ENCODE measurements around the gene DESI1. TPM values are rescaled to one million over a fixed set of nuclear protein-coding genes. Genes with fewer than 3 reads are reported as not detected.
A peak's percentile ranks its signal among the peaks of the same experiment; 100 is the strongest.

Gene DESI1
- total RNA-seq, 2 experiments from 2014 or later = 48.0 to 55.1 TPM

DNA sequence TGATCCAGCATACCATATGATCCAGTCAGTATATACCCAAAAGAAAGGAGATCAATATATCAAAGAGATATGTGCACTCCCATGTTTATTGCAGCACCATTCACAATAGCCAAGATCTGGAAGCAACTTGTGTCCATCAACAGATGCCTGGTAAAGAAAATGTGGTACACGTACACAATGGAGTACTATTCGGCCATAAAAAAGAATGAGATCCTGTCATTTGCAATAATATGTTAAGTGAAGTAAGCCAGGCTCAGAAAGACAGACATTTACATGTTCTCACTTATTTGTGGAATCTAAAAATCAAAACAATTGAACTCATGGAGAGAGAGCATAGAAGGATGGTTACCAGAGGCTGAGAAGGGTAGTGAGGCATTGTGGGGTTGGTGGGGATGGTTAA, 40.9 kb upstream of the DESI1 start:
- DNase-seq (no peak), ATAC-seq (no peak)
- Mint-ChIP-seq H3K9me3 (no peaks in the 10 kb centered on the region), H3K27me3 (no peaks in the 10 kb centered on the region), H3K27ac (no peak overlapping the region), H3K36me3 (ENCODE audit: low read depth) (peaks cover 61% of the 10 kb centered on the region), H3K4me3 (no peak overlapping the region), H3K4me1 (ENCODE audit: low read depth) (peaks cover 3% of the 10 kb centered on the region)
- ChIA-PET POLR2A (interaction anchor here (0.7 kb wide), 1 partner anchor 40 kb away, joined by 5 read pairs; the partner anchor contains the start of gene XRCC6), CTCF (no interaction called here)
- TF ChIP-seq CTCF (IDR thresholded peaks at IDR 0.05) = no peak
- intact Hi-C loops (cut with micrococcal nuclease) = no loop called here

GRCh38 chr22:41661088-41661487, 40.2 kb upstream of the DESI1 start:
- intact Hi-C loops (cut with micrococcal nuclease) = no loop called here
- H3K36me3 Mint-ChIP-seq (ENCODE audit: low read depth) = peaks cover 62% of the 10 kb centered on the region
- no peak overlapping the region for H3K27ac Mint-ChIP-seq

DNA sequence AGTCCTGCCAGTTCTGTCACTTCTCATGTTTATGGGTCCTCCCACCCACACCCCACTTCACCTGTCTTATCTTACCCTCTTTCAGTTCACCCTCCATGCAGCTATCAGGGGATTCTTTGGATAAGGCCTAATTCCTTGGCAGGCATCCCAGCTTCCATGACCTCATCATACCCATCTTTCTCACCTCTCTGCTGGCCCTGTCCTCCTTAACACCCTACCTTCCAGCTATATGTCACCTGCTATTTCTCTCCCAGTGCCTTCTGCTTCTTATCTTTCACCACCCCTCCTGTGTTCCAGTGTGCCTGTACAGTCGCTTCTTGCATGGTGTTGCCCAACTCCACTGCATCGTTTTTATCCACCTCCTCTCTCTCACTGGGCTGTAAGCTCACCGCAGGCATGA, 39.6 kb upstream of the DESI1 start:
- peaks cover 63% of the 10 kb centered on the region for H3K36me3 Mint-ChIP-seq (ENCODE audit: low read depth)
- no peaks in the 10 kb centered on the region for H3K9me3 Mint-ChIP-seq
- H3K4me3 Mint-ChIP-seq = no peak overlapping the region
- TF ChIP-seq CTCF (IDR thresholded peaks at IDR 0.05) = no peak
- intact Hi-C loops (cut with micrococcal nuclease) = no loop called here
- ATAC-seq = no peak
- DNase-seq = no peak
- POLR2A ChIA-PET = interaction anchor here (1.3 to 1.6 kb wide), 4 partner anchors 9 to 39 kb away, joined by 3 to 4 read pairs (median 4); partner anchors contain the start of genes DESI1, SNU13 and XRCC6
- no peaks in the 10 kb centered on the region for H3K4me1 Mint-ChIP-seq (ENCODE audit: low read depth)
- CTCF ChIA-PET = interaction anchor here (1.9 to 3.0 kb wide), 2 partner anchors 18 to 37 kb away, joined by 4 to 10 read pairs; no protein-coding TSS in a partner anchor
- H3K27me3 Mint-ChIP-seq = no peaks in the 10 kb centered on the region
- peak overlapping the region; percentile 55 for H3K27ac Mint-ChIP-seq

More at GRCh38 chr22:41661088-41661487, 40.2 kb upstream of the DESI1 start:
- Mint-ChIP-seq H3K9me3 (no peaks in the 10 kb centered on the region), H3K27me3 (no peaks in the 10 kb centered on the region), H3K4me3 (no peak overlapping the region), H3K4me1 (ENCODE audit: low read depth) (no peaks in the 10 kb centered on the region)
- ATAC-seq (no peak), DNase-seq (no peak)
- ChIA-PET POLR2A (interaction anchor here (0.7 to 1.6 kb wide), 3 partner anchors 22 to 39 kb away, joined by 4 to 5 read pairs (median 4); partner anchors contain the start of genes SNU13 and XRCC6), CTCF (interaction anchor here (3.0 kb wide), 1 partner anchor 36 kb away, joined by 10 read pairs; no protein-coding TSS in a partner anchor)
- no peak for TF ChIP-seq CTCF (IDR thresholded peaks at IDR 0.05)

- ChIA-PET CTCF (interaction anchor here (1.9 to 3.0 kb wide), 2 partner anchors 19 to 37 kb away, joined by 4 to 10 read pairs; no protein-coding TSS in a partner anchor), POLR2A (interaction anchor here (1.3 to 2.5 kb wide), 5 partner anchors 9 to 39 kb away, joined by 3 to 7 read pairs (median 4); partner anchors contain the start of genes DESI1, SNU13 and XRCC6)
- DNase-seq (no peak), ATAC-seq (no peak)
- Mint-ChIP-seq H3K4me3 (no peak overlapping the region), H3K4me1 (ENCODE audit: low read depth) (no peaks in the 10 kb centered on the region), H3K27ac (peak overlapping the region; percentile 55), H3K9me3 (no peaks in the 10 kb centered on the region), H3K36me3 (ENCODE audit: low read depth) (peaks cover 61% of the 10 kb centered on the region), H3K27me3 (no peaks in the 10 kb centered on the region)
- no peak for TF ChIP-seq CTCF (IDR thresholded peaks at IDR 0.05)
- intact Hi-C loops (cut with micrococcal nuclease) = no loop called here
These were observed 39.1 kb upstream of the DESI1 start for GRCh38 chr22:41659941-41660340.

GRCh38 chr22:41658869-41659268, 38.0 kb upstream of the DESI1 start:
- H3K27ac Mint-ChIP-seq = no peak overlapping the region
- DNase-seq (no peak), ATAC-seq (no peak)
- intact Hi-C loops (cut with micrococcal nuclease) = no loop called here
- no peak overlapping the region for H3K4me3 Mint-ChIP-seq
- no peaks in the 10 kb centered on the region for H3K9me3 Mint-ChIP-seq
- peaks cover 62% of the 10 kb centered on the region for H3K36me3 Mint-ChIP-seq (ENCODE audit: low read depth)
- H3K4me1 Mint-ChIP-seq (ENCODE audit: low read depth) = no peaks in the 10 kb centered on the region
- no peak for TF ChIP-seq CTCF (IDR thresholded peaks at IDR 0.05)
- ChIA-PET POLR2A (interaction anchor here (1.0 to 2.5 kb wide), 4 partner anchors 10 to 30 kb away, joined by 3 to 7 read pairs (median 4); partner anchors contain the start of gene SNU13), CTCF (interaction anchor here (1.2 to 6.9 kb wide), 4 partner anchors 7 to 38 kb away, joined by 3 to 66 read pairs (median 7); no protein-coding TSS in a partner anchor)
- H3K27me3 Mint-ChIP-seq = no peaks in the 10 kb centered on the region

Data from activated CD8-positive, alpha-beta T cell treated with anti-CD3 and anti-CD28 coated beads for 36 hours (primary cell).